Right lobe of liver (tissue), 4 donors: Measurements from ENCODE around the gene TPRX1.

ENCODE experiments used
- POLR2A ChIP-seq: fragments of 450-650 bp; IDR thresholded peaks from one replicate; pipeline ENCODE4 v1.6.1; 2017; ENCODE audit warnings: antibody characterized with exemption, mild to moderate bottlenecking
- TF ChIP-seq, protein P1 (sequence below), 4 donors: fragments of 200-600 bp in 3 of 4; fragments of 450-650 bp in 1 of 4; IDR thresholded peaks; one replicate each; pipeline versions ENCODE4 v1.5.1 to v1.8.0; 2016 to 2022; ENCODE audit warnings: antibody characterized with exemption in 4 of 4, mild to moderate bottlenecking in 2 of 4
- donor health status: DM: no; HTN: no; CAD: no.
- donor health status: DM: no; HTN: no; CAD: no.
- donor health status: DM: no; HTN: yes; CAD: no.

- TF ChIP-seq, protein P1, sequence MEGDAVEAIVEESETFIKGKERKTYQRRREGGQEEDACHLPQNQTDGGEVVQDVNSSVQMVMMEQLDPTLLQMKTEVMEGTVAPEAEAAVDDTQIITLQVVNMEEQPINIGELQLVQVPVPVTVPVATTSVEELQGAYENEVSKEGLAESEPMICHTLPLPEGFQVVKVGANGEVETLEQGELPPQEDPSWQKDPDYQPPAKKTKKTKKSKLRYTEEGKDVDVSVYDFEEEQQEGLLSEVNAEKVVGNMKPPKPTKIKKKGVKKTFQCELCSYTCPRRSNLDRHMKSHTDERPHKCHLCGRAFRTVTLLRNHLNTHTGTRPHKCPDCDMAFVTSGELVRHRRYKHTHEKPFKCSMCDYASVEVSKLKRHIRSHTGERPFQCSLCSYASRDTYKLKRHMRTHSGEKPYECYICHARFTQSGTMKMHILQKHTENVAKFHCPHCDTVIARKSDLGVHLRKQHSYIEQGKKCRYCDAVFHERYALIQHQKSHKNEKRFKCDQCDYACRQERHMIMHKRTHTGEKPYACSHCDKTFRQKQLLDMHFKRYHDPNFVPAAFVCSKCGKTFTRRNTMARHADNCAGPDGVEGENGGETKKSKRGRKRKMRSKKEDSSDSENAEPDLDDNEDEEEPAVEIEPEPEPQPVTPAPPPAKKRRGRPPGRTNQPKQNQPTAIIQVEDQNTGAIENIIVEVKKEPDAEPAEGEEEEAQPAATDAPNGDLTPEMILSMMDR (IDR thresholded peaks at IDR 0.05): no peak
- no peak for TF ChIP-seq POLR2A
Observed at GRCh38 chr19:47792616-47793015, 11.7 kb downstream of the TPRX1 start.
